CD14-positive monocyte (primary cell): Measurements from ENCODE around the gene SMPDL3A. TPM values are rescaled to one million over a fixed set of nuclear protein-coding genes. Genes with fewer than 3 reads are reported as not detected.

Experiments
- DNase-seq, 3 donors: peaks; one replicate each; pipeline ENCODE4 v3.0.0-alpha.2; 2011 to 2022
- H2AFZ ChIP-seq: 2 replicates; pipeline ENCODE4 v1.6.0; 2012; ENCODE audit warnings: mild to moderate bottlenecking, low read depth, low read length, inconsistent platforms; ENCODE audit not compliant: insufficient read depth, poor library complexity, severe bottlenecking
- H3K27ac ChIP-seq, 2 donors: 1 replicate in 1 of 2; 2 replicates in 1 of 2; pipeline ENCODE4 v1.5.1; 2012 to 2013; ENCODE audit warnings: low read length in 2 of 2, control low read depth in 1 of 2, inconsistent platforms in 1 of 2, low read depth in 1 of 2, mild to moderate bottlenecking in 1 of 2
- H3K27me3 ChIP-seq, 2 donors: one replicate each; pipeline versions ENCODE4 v1.6.0 to v1.6.1; 2011 to 2013; ENCODE audit warnings: low read length in 2 of 2; ENCODE audit not compliant: control insufficient read depth in 2 of 2, insufficient read depth in 2 of 2
- H3K36me3 ChIP-seq, 2 donors: replicated peaks in 1 of 2; 1 replicate in 1 of 2; 2 replicates in 1 of 2; pipeline versions ENCODE4 v1.5.1 to v1.6.1; 2012 to 2013; ENCODE audit warnings: low read length in 2 of 2, control low read depth in 1 of 2, inconsistent platforms in 1 of 2, mild to moderate bottlenecking in 1 of 2; ENCODE audit not compliant: insufficient read depth in 2 of 2, control insufficient read depth in 1 of 2
- H3K4me1 ChIP-seq, 2 donors: 1 replicate in 1 of 2; 2 replicates in 1 of 2; pipeline versions ENCODE4 v1.5.1 to v1.6.1; 2012 to 2013; ENCODE audit warnings: low read length in 2 of 2, control low read depth in 1 of 2, inconsistent platforms in 1 of 2, mild to moderate bottlenecking in 1 of 2, moderate library complexity in 1 of 2; ENCODE audit not compliant: insufficient read depth in 2 of 2, control insufficient read depth in 1 of 2
- H3K4me2 ChIP-seq: replicated peaks from 2 replicates; pipeline ENCODE3; 2012; ENCODE audit warnings: low read length, moderate library complexity, mild to moderate bottlenecking; ENCODE audit not compliant: poor library complexity, severe bottlenecking; ENCODE audit errors: extremely low read depth
- H3K4me3 ChIP-seq, 3 experiments: fragments of 200-600 bp in 1 of 3; sonication (generic) in 1 of 3; replicated peaks in 1 of 3; 1 replicate in 2 of 3; 2 replicates in 1 of 3; pipeline ENCODE4 v1.5.1; 2011 to 2013; ENCODE audit warnings: low read length in 3 of 3, mild to moderate bottlenecking in 3 of 3, control low read depth in 2 of 3, low read depth in 2 of 3, inconsistent platforms in 1 of 3, moderate library complexity in 1 of 3
- H3K79me2 ChIP-seq: 2 replicates; pipeline ENCODE4 v1.6.0; 2012; ENCODE audit warnings: mild to moderate bottlenecking, control low read depth, inconsistent platforms, low read length, moderate library complexity; ENCODE audit not compliant: insufficient read depth
- H3K9ac ChIP-seq: 2 replicates; pipeline ENCODE4 v1.6.0; 2017; ENCODE audit warnings: low read length, mild to moderate bottlenecking; ENCODE audit not compliant: insufficient read depth, poor library complexity, severe bottlenecking
- H3K9me3 ChIP-seq, 2 donors: replicated peaks in 1 of 2; 1 replicate in 1 of 2; 2 replicates in 1 of 2; pipeline versions ENCODE4 v1.5.1 to v1.6.1; 2012 to 2013; ENCODE audit warnings: low read length in 2 of 2, control low read depth in 1 of 2; ENCODE audit not compliant: control insufficient read depth in 1 of 2, insufficient read depth in 1 of 2
- H4K20me1 ChIP-seq: 2 replicates; pipeline ENCODE4 v1.6.0; 2012; ENCODE audit warnings: mild to moderate bottlenecking, low read length, control low read depth, moderate library complexity; ENCODE audit not compliant: insufficient read depth
- H3K27ac Mint-ChIP-seq, 7 donors: one replicate each; pipeline ENCODE4 v1.8.0; 2020; ENCODE audit warnings: mild to moderate bottlenecking in 7 of 7, mixed read lengths in 7 of 7, moderate library complexity in 6 of 7, inconsistent platforms in 2 of 7
- H3K27me3 Mint-ChIP-seq, 3 donors: one replicate each; pipeline ENCODE4 v1.8.0; 2021 to 2022; ENCODE audit warnings: low read depth in 3 of 3, mild to moderate bottlenecking in 3 of 3, mixed read lengths in 3 of 3, moderate library complexity in 3 of 3, inconsistent platforms in 1 of 3
- H3K36me3 Mint-ChIP-seq, 2 donors: one replicate each; pipeline ENCODE4 v1.8.0; 2020; ENCODE audit warnings: mixed read lengths in 2 of 2, inconsistent platforms in 1 of 2, mild to moderate bottlenecking in 1 of 2
- H3K4me1 Mint-ChIP-seq: one replicate; pipeline ENCODE4 v1.8.0; 2020; ENCODE audit warnings: mild to moderate bottlenecking, mixed read lengths
- H3K4me3 Mint-ChIP-seq, 2 donors: one replicate each; pipeline ENCODE4 v1.8.0; 2020; ENCODE audit warnings: mild to moderate bottlenecking in 2 of 2, mixed read lengths in 2 of 2, moderate library complexity in 1 of 2
- H3K9me3 Mint-ChIP-seq, 7 donors: one replicate each; pipeline ENCODE4 v1.8.0; 2020 to 2022; ENCODE audit warnings: mixed read lengths in 7 of 7, mild to moderate bottlenecking in 6 of 7, moderate library complexity in 6 of 7, inconsistent platforms in 2 of 7
- WGBS: methylation state at CpG from one replicate; pipeline ENCODE4 v1.1.5; 2013; ENCODE audit warnings: missing lambda C conversion rate; ENCODE audit not compliant: insufficient coverage; 5-methylcytosine and 5-hydroxymethylcytosine counted together
- intact Hi-C, 2 donors: fragments of 100-400 bp; cut with micrococcal nuclease; formaldehyde crosslinking; loops; one replicate each; pipeline versions ENCODE4 v1.15.0 to v1.15.1; 2023
- polyA plus RNA-seq, 3 donors: library from polyadenylated mRNA; depleted of rRNA in 1 of 3; unstranded in 2 of 3; stranded (reverse) in 1 of 3; fragments of 300-500 nt in 2 of 3; fragments of >200 nt in 1 of 3; fragmentation: Illumina TruSeq in 2 of 3; gene quantifications; 1 replicate in 2 of 3; 2 replicates in 1 of 3; pipeline ENCODE4 v1.2.3, GENCODE V29; 2012 to 2021
- TF ChIP-seq, protein P1 (sequence below): fragments of 200-600 bp; IDR thresholded peaks from one replicate; pipeline ENCODE4 v1.8.0; 2022; ENCODE audit warnings: antibody characterized with exemption, mild to moderate bottlenecking

SMPDL3A gene
- polyA plus RNA-seq, 3 donors: 21.3 to 30.1 (median 21.7) TPM

DNA sequence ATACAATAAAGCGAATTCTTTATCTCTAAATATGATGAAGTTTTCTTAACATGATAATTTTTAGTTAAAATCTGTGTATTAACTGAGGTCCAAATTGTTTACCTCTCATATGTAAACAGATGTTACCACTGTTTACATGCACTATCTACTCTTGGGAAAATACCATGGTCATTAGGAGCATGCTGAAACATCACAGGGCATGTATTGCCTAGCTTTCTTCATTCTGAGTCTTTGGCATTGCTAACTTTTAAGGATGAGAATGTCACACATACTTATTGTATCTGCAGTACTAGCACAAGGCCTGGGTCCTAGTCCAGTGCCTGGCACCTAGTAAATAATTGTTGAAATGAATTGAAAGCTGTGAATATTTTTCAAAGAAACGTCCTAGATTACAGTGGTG lies 20.6 kb downstream of the SMPDL3A start:
- peaks cover 6 to 8% (median 6%) of the 10 kb centered on the region in 3 donors for H3K27me3 Mint-ChIP-seq
- no peak overlapping the region for H3K27ac Mint-ChIP-seq
- peaks cover 43 to 64% of the 10 kb centered on the region in 2 donors for H3K36me3 Mint-ChIP-seq
- no peaks in the 10 kb centered on the region for H3K4me1 Mint-ChIP-seq
- Histone ChIP-seq H3K79me2 (no peaks in the 10 kb centered on the region), H2AFZ (no peak overlapping the region), H3K4me1 (no peaks in the 10 kb centered on the region), H4K20me1 (no peaks in the 10 kb centered on the region), H3K27me3 (no peaks in the 10 kb centered on the region), H3K4me3 (no peak overlapping the region), H3K9ac (no peak overlapping the region), H3K4me2 (no peak overlapping the region), H3K9me3 (no peaks in the 10 kb centered on the region), H3K36me3 (peaks cover 40 to 61% of the 10 kb centered on the region in 2 donors), H3K27ac (no peak overlapping the region)
- 100% methylated on average over 1 of the region's 2 CpGs for WGBS
- no peak for DNase-seq
- TF ChIP-seq, protein P1, sequence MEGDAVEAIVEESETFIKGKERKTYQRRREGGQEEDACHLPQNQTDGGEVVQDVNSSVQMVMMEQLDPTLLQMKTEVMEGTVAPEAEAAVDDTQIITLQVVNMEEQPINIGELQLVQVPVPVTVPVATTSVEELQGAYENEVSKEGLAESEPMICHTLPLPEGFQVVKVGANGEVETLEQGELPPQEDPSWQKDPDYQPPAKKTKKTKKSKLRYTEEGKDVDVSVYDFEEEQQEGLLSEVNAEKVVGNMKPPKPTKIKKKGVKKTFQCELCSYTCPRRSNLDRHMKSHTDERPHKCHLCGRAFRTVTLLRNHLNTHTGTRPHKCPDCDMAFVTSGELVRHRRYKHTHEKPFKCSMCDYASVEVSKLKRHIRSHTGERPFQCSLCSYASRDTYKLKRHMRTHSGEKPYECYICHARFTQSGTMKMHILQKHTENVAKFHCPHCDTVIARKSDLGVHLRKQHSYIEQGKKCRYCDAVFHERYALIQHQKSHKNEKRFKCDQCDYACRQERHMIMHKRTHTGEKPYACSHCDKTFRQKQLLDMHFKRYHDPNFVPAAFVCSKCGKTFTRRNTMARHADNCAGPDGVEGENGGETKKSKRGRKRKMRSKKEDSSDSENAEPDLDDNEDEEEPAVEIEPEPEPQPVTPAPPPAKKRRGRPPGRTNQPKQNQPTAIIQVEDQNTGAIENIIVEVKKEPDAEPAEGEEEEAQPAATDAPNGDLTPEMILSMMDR: no peak
- H3K4me3 Mint-ChIP-seq: no peak overlapping the region
- intact Hi-C loops: no loop called here
- peaks cover 0 to 3% (median 0%) of the 10 kb centered on the region in 7 donors for H3K9me3 Mint-ChIP-seq

DNA sequence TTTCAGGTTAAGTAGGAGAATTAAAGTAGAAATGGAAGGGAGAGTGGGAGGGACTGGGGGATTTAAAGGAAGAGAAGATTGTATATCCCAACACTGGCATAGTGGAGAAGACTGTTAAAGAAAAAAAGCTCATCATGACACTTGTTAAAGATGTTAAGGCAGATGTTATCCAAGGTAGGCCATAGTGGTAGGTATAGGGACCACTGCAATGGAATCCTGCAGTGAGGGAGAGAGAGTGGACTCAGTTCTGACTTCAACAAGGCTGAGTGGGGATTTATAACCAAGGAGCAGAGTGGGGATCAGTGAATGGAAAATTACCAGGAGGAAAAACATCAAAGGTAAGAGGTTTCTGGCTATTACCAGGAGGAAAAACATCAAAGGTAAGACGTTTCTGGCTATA lies 21.1 kb downstream of the SMPDL3A start:
- Histone ChIP-seq H4K20me1 (no peaks in the 10 kb centered on the region), H3K4me2 (no peak overlapping the region), H2AFZ (no peak overlapping the region), H3K4me1 (no peaks in the 10 kb centered on the region), H3K27me3 (no peaks in the 10 kb centered on the region), H3K27ac (no peak overlapping the region), H3K36me3 (peaks cover 35 to 56% of the 10 kb centered on the region in 2 donors), H3K9me3 (no peaks in the 10 kb centered on the region), H3K79me2 (no peaks in the 10 kb centered on the region), H3K9ac (no peak overlapping the region), H3K4me3 (no peak overlapping the region)
- no peak for DNase-seq
- no CpG with 5 or more reads among the region's 1 CpG for WGBS
- peaks cover 0 to 3% (median 0%) of the 10 kb centered on the region in 7 donors for H3K9me3 Mint-ChIP-seq
- no peaks in the 10 kb centered on the region for H3K4me1 Mint-ChIP-seq
- no peak overlapping the region for H3K27ac Mint-ChIP-seq
- intact Hi-C loops: no loop called here
- H3K36me3 Mint-ChIP-seq: peaks cover 38 to 59% of the 10 kb centered on the region in 2 donors
- TF ChIP-seq, protein P1: no peak
- no peak overlapping the region for H3K4me3 Mint-ChIP-seq
- H3K27me3 Mint-ChIP-seq: peaks cover 6 to 9% (median 6%) of the 10 kb centered on the region in 3 donors
